Stimulated activated CD8-positive, alpha-beta memory T cell treated with anti-CD3 and anti-CD28 coated beads, Interleukin-4, amount 100 ng/mL, for 24 hours (primary cell): ENCODE measurements around the gene FFAR3.

Experiments used
- DNase-seq: peaks from one replicate; pipeline ENCODE4 v3.0.0-alpha.2; 2020; ENCODE audit warnings: low read depth

The FFAR3 gene

GRCh38 chr19:35357867-35358573 is at the start of gene FFAR3:
Gene FFAR3 (plus strand): TSS chr19:35358460. CDS start chr19:35358891, 431 bp downstream.
- DNase-seq: no peak

GRCh38 chr19:35308910-35309309 is 49.4 kb upstream of the FFAR3 start:
- no peak for DNase-seq

- no peak for DNase-seq
These were observed 48.6 kb upstream of the FFAR3 start for GRCh38 chr19:35309481-35310279.

GRCh38 chr19:35310331-35310730 is 47.9 kb upstream of the FFAR3 start:
- no peak for DNase-seq

- no peak for DNase-seq
These were observed 47.3 kb upstream of the FFAR3 start for GRCh38 chr19:35310811-35311465.

- no peak for DNase-seq
These were observed 46.2 kb upstream of the FFAR3 start for GRCh38 chr19:35311901-35312665.

GRCh38 chr19:35313587-35313986 is 44.7 kb upstream of the FFAR3 start:
- DNase-seq: no peak

GRCh38 chr19:35314031-35314430 is 44.2 kb upstream of the FFAR3 start:
- no peak for DNase-seq

- no peak for DNase-seq
These were observed 43.3 kb upstream of the FFAR3 start for GRCh38 chr19:35314858-35315470.

GRCh38 chr19:35315883-35316282 is 42.4 kb upstream of the FFAR3 start:
- DNase-seq: no peak

- no peak for DNase-seq
These were observed 41.7 kb upstream of the FFAR3 start for GRCh38 chr19:35316560-35316959.

- DNase-seq: no peak
These were observed 40.7 kb upstream of the FFAR3 start for GRCh38 chr19:35317464-35318043.

GRCh38 chr19:35318679-35319448 is 39.4 kb upstream of the FFAR3 start:
- DNase-seq: no peak

- DNase-seq: no peak
These were observed 38.1 kb upstream of the FFAR3 start for GRCh38 chr19:35320065-35320713.

- no peak for DNase-seq
These were observed 37.0 kb upstream of the FFAR3 start for GRCh38 chr19:35321291-35321690.

- DNase-seq: no peak
These were observed 36.2 kb upstream of the FFAR3 start for GRCh38 chr19:35322014-35322413.

- no peak for DNase-seq
These were observed 30.6 kb upstream of the FFAR3 start for GRCh38 chr19:35327642-35328041.

GRCh38 chr19:35328851-35329285 is 29.4 kb upstream of the FFAR3 start, which contains the start of gene CD22:
Gene CD22 (plus strand): TSS chr19:35329187. CDS start chr19:35332041, 2,854 bp downstream.
- DNase-seq: no peak

- DNase-seq: no peak
These were observed 28.9 kb upstream of the FFAR3 start for GRCh38 chr19:35329323-35329722.

GRCh38 chr19:35330475-35330874 is 27.8 kb upstream of the FFAR3 start:
- DNase-seq: no peak
